Renal pelvis (tissue), 4 donors: ENCODE measurements around the gene CTNNA1. TPM values are rescaled to one million over a fixed set of nuclear protein-coding genes. Genes with fewer than 3 reads are reported as not detected.

Source experiments
- DNase-seq: peaks from one replicate; pipeline ENCODE4 v3.0.0-alpha.2; 2013
- polyA plus RNA-seq, 3 donors: library from polyadenylated mRNA; unstranded; fragments of 120-200 nt; gene quantifications; one replicate each; pipeline ENCODE4 v1.2.1, GENCODE V29; 2013; ENCODE audit not compliant: insufficient read length in 3 of 3

CTNNA1 gene
- polyA plus RNA-seq, 3 donors, result 369 to 380 (median 369) TPM

GRCh38 chr5:138841531-138841930, 88.3 kb downstream of the CTNNA1 start:
- DNase-seq, result no peak

- no peak for DNase-seq
Measured at GRCh38 chr5:138843316-138844124, 90.3 kb downstream of the CTNNA1 start.

DNA sequence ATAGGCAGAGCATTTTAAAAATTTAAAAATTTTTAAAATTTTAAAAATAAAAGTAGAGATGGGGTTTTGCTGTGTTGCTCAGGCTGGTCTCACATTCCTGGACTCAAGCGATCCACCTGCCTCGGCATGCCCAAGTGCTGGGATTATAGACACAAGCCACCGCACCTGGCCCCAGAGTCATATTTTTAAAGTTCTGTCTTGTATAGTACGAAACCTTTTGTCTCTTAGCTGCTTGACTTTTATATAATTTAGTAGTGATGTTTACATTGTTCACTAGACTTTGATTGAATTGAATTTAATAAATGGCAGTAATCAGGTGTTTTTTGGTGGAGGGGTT, 90.9 kb downstream of the CTNNA1 start:
- no peak for DNase-seq

- DNase-seq, result no peak
Measured at GRCh38 chr5:138844812-138845513, 91.7 kb downstream of the CTNNA1 start.

DNA sequence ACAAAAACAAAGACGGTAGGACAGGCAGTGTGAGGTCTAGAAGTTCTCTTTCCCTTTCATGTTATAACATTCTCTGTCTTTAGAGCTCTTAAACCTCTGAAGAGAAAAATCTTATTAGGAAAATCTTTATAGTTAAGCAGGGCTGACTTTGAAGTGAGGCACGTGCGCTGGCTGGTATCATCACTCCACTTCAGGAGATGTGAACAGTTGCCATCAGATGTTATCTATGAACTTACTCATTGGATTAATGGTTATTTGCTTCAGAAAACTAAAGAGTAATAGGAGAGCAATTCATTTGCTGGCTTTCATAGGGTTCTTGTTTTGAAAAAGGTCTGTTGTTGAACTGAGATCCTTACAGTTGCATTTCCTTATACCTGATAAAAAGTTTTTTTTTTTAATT, 96.2 kb downstream of the CTNNA1 start:
- no peak for DNase-seq

GRCh38 chr5:138849882-138850281, 96.7 kb downstream of the CTNNA1 start:
- DNase-seq, result no peak

DNA sequence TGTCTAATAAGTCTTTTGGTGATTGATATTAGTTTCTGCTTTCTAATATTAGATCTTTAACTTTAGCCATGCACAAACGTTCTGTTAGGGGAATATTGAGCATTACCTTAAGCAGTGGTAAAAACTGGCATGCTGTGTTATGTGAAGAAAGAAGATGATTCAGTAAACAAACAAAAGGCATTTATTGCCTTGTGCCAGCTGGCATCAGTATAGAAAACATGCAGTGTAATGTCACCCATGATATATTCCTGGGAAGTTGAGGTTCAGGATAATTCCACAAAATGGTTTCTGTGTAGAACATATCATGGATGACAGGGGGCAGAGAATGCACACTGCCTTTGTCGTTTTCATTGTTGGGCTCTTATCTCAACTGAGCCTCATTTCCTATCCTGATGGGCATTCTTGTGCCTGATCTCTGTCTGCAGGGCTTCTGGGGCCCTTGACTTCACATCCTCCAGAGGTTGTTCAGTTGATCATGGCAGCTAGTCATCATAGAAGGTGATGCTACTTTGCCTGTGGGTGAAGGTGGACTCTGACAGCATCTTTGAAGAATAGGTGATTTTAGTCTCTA, 97.7 kb downstream of the CTNNA1 start:
- DNase-seq, result no peak

GRCh38 chr5:138853132-138853531, 99.9 kb downstream of the CTNNA1 start:
- DNase-seq, result no peak

DNA sequence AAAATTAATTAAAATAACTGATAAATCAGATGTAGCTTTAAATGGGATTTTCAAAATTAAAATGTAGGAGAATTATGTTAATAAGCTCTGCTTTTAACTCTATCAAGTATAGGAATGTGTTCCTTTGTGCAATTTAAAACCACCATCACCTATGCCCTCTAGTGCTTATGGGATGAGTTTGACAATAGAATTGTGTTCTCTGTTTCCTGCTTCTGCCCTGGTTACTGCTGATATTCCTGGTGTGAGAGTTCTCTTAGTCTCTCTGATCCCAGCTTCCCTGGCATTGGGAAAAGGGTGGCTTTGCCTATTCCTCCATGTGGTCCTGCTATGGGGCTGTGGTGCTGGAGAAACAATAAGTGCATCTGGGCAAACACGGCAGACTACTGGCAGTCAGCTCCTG, 113.8 kb downstream of the CTNNA1 start:
- no peak for DNase-seq

GRCh38 chr5:138869038-138869437, 115.8 kb downstream of the CTNNA1 start:
- no peak for DNase-seq

- DNase-seq, result no peak
Measured at GRCh38 chr5:138869763-138870500, 116.7 kb downstream of the CTNNA1 start.

GRCh38 chr5:138870611-138871010, 117.4 kb downstream of the CTNNA1 start:
- no peak for DNase-seq

DNA sequence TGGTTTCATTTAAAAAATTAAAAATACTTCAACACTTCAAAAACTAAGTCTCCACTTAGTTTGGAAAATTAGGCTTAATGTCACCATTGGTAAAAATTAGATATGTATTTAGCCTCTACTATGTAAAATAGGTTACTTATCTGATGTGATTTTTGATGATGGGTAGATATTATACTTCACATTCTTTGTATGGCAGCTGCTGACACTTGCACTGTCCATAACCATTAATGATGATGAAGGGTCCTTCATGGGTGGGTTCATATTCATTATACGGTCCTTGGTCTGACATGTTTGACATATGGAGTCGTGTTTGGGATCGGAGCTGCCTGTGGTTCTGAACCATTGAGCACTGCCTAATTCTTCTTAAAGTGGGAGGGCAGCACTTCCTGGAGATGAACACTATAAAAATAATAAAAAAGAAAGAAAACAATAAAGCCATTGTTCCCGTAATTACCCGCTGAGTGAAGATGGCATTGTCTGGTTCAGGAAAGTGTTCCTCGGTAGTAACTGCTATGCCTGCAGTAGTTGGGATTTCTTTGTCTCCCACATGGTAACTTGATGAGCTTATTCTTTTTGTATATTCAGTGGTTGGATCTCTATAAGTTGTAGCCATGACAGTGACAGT, 119.7 kb downstream of the CTNNA1 start:
- DNase-seq, result peak; percentile 27

- no peak for DNase-seq
Measured at GRCh38 chr5:138873466-138874221, 120.4 kb downstream of the CTNNA1 start.

DNA sequence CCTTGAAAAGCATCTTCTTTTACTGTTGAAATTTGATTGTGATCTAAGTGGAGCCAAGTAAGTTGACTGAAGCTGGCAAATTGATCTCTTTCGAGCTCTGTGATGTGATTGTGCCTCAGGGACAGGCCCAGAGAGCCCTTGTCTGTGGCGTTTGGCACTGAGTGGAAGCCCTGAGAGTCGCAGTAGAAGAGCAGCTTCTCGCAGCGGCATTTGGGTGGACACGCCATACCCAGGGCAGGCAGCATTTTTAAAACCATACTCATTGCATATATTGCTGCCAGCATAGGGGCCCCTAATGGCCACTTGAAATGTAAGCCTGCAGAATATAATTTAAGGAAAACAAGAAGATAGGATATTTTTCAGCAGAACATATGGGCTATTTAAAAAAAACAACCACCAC, 121.0 kb downstream of the CTNNA1 start:
- DNase-seq, result no peak

DNA sequence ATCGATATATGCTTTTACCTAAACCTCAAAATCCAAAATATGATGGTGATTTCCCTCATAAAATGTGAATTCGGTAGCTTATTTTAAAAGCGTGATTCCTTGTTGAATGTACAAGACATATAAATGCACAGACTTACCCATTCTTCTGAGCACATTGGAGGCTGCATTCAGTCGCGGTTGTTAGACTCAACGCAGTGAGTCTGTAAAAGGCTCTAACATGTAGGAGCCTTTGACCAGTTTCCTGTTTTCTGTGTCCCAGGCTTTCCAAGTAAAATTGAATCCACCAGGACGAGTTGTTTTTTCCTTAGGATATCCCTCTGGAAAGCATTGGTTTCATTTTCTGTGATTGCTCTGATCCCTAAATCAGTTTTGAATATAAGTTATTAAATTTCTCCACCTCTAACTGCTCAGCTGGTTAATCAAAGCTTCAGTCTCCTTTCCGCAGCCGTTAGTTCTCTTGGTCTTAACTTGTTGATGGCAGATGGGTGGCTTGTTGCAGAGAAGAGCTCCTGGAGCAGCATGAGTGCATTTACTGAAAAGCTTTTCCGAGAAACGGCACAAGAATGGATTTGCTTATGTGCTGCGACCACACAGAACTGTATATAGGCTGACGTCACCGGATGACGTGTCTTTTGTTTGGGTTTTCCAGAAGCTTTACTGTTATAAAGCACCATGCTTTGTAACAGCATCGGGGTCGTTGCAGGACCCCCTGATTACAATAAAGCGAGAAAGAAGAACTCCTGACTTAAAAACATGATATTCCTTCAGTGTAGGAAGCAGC, 121.7 kb downstream of the CTNNA1 start, which contains the start of gene LRRTM2:
Gene LRRTM2 (minus strand): TSS at position 565 of the 781 bp plus-strand sequence. CDS start 424 bp downstream, at position 141.
- peak; percentile 75 for DNase-seq

DNA sequence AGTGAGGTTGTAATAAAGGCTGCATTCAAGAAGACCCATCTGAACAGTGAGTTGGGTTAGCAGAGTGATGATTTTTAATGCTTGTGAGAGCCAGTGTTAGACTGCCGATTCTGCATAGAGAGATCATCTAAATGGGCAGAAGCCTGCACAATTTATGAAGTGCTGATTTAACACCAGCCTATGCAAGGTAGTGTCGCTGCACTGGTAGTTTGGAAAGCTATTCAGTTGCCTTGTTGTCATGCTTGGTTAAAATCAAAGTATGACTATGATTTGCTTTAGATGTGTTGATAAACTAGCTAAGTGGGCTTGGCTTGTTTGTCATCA, 122.3 kb downstream of the CTNNA1 start:
- DNase-seq, result no peak

DNA sequence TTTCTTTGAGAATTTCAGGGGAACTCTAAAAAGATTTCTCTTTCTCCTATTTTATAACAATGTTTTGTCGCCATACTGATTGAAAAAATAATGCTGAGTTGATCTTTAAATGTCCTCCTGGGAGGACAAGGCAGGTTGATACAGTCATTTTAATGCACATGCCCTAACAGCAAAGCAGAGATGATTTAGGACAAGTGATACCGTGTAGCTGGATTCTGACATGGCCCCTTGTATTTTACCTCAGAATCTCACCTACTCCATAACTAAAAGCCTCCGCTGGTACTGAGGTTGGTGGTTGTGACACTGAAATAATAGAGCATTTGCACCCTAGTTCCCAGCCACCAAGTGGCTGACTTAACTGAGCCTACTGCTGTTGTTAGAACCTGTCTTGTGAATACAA, 122.7 kb downstream of the CTNNA1 start:
- DNase-seq, result no peak

DNA sequence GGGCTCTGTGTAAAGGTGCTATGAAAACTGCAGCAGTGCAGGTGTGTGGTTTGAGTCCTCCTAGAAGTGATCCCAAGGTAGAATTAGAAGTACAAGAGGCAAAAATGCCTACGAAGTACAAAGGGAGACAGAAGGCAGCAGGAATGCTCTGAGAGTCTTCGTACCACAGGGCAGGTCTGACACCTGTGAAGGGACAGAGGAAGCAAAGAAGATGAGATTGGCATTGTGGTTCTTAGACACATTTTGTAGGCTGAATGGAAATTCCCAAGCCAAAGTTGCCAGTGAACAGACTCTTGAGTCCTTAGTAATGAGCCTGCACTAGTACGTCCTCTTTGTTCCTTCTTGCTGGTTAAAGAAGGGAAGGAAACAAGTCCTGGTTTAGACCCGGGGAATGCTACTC, 123.6 kb downstream of the CTNNA1 start:
- DNase-seq, result no peak

DNA sequence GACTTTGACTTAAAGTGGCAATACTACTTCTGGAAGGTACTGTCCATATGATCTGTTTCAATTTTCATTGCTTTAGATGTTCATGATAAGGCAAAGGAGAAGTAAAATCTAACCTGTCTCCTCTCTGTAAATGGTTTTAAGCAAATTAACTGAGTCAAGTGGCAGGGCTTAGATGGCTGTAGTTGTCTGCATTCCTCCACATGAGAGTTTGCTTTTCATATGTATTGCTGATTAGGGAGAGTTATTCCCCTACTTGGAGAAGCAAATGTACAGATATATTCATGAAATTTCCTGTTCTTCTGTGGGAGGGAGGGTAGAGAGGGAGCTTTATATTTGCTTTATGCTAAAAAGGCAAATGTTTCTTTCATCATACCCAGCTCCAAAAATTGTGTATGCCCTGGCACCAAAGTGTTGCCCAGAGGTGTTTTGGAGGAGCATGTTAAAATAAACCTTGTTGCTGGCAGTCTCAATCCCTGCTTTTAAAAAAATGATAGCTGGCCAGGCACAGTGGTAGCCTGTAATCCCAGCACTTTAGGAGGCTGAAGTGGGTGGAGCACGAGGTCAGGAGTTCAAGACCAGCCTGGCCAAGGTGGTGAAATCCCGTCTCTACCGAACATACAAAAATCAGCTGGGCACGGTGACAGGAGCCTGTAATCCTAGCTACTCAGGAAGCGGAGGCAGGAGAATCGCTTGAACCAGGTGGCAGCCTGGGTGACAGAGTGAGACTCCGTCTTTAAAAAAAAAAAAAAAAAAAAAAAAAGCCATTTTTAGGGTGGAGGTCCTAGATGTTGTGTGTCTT, 125.4 kb downstream of the CTNNA1 start:
- DNase-seq, result no peak
